A549 (cell line): ENCODE measurements around the gene SYT2. TPM values are rescaled to one million over a fixed set of nuclear protein-coding genes. Genes with fewer than 3 reads are reported as not detected.

Source experiments
- ATAC-seq, 2 experiments: fragments of 200-7000 bp in 1 of 2; fragments of >200 bp in 1 of 2; cut with Nextera tagmentation in 1 of 2; cut with Tn5 transposase in 1 of 2; 3 replicates each; pipeline versions ENCODE4 v1.8.0 to v1.9.1; 2018 to 2020; ENCODE audit warnings: mild to moderate bottlenecking in 1 of 2, moderate library complexity in 1 of 2
- CTCF ChIA-PET: fragments of 300-600 bp; sonication (Branson Sonifier 250); formaldehyde crosslinking; extraction: SDS; loops from one replicate; lab custom pipeline; 2021; ENCODE audit warnings: antibody characterized with exemption, inconsistent platforms; lab: Yijun Ruan, JAX
- POLR2A ChIA-PET: fragments of 350-600 bp; formaldehyde crosslinking; extraction: SDS; loops from one replicate; lab custom pipeline; 2021; ENCODE audit warnings: antibody characterized with exemption, inconsistent platforms; lab: Yijun Ruan, JAX
- DNase-seq, 2 experiments: peaks; one replicate each; pipeline versions ENCODE4 v3.0.0 to v3.0.0-alpha.2; 2011 to 2016; ENCODE audit warnings: low read depth in 1 of 2, low spot score in 1 of 2
- FAIRE-seq: peaks from 2 replicates; lab custom pipeline; 2011; peaks lifted over from hg19 to GRCh38; lab: Jason Lieb, UNC
- H3K27ac ChIP-seq, 2 experiments: fragments of >200 bp; sonication (Bioruptor Twin); formaldehyde crosslinking; 3 replicates each; pipeline ENCODE4 v1.5.1; 2016 to 2017
- H3K4me1 ChIP-seq: fragments of >200 bp; sonication (Bioruptor Twin); formaldehyde crosslinking; 3 replicates; pipeline ENCODE4 v1.6.1; 2016
- H3K4me2 ChIP-seq: fragments of >200 bp; sonication (Bioruptor Twin); formaldehyde crosslinking; 3 replicates; pipeline ENCODE4 v1.6.1; 2016
- H3K4me3 ChIP-seq: fragments of >200 bp; sonication (Bioruptor Twin); formaldehyde crosslinking; 3 replicates; pipeline ENCODE4 v1.5.1; 2016
- H3K9me3 ChIP-seq: fragments of >200 bp; sonication (Bioruptor Twin); formaldehyde crosslinking; 3 replicates; pipeline ENCODE4 v1.6.1; 2016
- CBX2 ChIP-seq: fragments of 200-600 bp; sonication (generic); IDR thresholded peaks from 2 replicates; pipeline ENCODE4 v1.6.1; 2016; ENCODE audit warnings: low read depth, mild to moderate bottlenecking, borderline replicate concordance
- CBX8 ChIP-seq: fragments of 200-600 bp; sonication (generic); IDR thresholded peaks from 2 replicates; pipeline ENCODE4 v1.6.1; 2016
- CEBPB ChIP-seq, 2 experiments: fragments of >200 bp in 1 of 2; sonication (Bioruptor Twin) in 1 of 2; formaldehyde crosslinking in 1 of 2; IDR thresholded peaks; 2 replicates each; pipeline ENCODE4 v1.6.1; 2012 to 2016
- FOSL2 ChIP-seq, 2 experiments: fragments of 450-650 bp in 1 of 2; fragments of >200 bp in 1 of 2; sonication (Bioruptor Twin) in 1 of 2; formaldehyde crosslinking; IDR thresholded peaks; 2 replicates each; pipeline versions ENCODE4 v1.5.0 to v1.6.1; 2016 to 2020; ENCODE audit warnings: mild to moderate bottlenecking in 1 of 2, moderate library complexity in 1 of 2
- FOXS1 ChIP-seq: fragments of 250-450 bp; sonication (Bioruptor Pico); IDR thresholded peaks from 2 replicates; pipeline ENCODE4 v1.5.0; 2020; ENCODE audit warnings: mild to moderate bottlenecking, moderate library complexity
- JUN ChIP-seq, 2 experiments: fragments of >200 bp; sonication (Bioruptor Twin); formaldehyde crosslinking; IDR thresholded peaks; 2 replicates in 1 of 2; 3 replicates in 1 of 2; pipeline ENCODE4 v1.6.1; 2016 to 2017
- KDM1A ChIP-seq: fragments of 200-600 bp; sonication (generic); IDR thresholded peaks from 2 replicates; pipeline ENCODE4 v1.6.1; 2016; ENCODE audit warnings: low read depth, mild to moderate bottlenecking
- MAFK ChIP-seq: fragments of 450-650 bp; IDR thresholded peaks from 2 replicates; pipeline ENCODE4 v1.6.1; 2014; ENCODE audit not compliant: partially characterized antibody
- MAZ ChIP-seq: fragments of 150-350 bp; IDR thresholded peaks from 2 replicates; pipeline ENCODE4 v1.6.1; 2014; ENCODE audit warnings: antibody characterized with exemption, low read depth, low read length, borderline replicate concordance
- MYC ChIP-seq: IDR thresholded peaks from 2 replicates; pipeline ENCODE4 v1.6.1; 2012; ENCODE audit warnings: mild to moderate bottlenecking, inconsistent platforms, low read length, improper control_type of control experiment, borderline replicate concordance
- NPAS2 ChIP-seq: fragments of 250-450 bp; sonication (Bioruptor Pico); IDR thresholded peaks from 2 replicates; pipeline ENCODE4 v1.8.0; 2022; ENCODE audit warnings: mild to moderate bottlenecking, moderate library complexity, borderline replicate concordance
- NR3C1 ChIP-seq: fragments of >200 bp; sonication (Bioruptor Twin); formaldehyde crosslinking; IDR thresholded peaks from 3 replicates; pipeline ENCODE4 v1.6.1; 2017
- PHF8 ChIP-seq: fragments of 200-600 bp; sonication (generic); IDR thresholded peaks from 2 replicates; pipeline ENCODE4 v1.6.1; 2016; ENCODE audit warnings: low read depth, mild to moderate bottlenecking, antibody characterized with exemption, moderate library complexity, borderline replicate concordance
- RAD21 ChIP-seq, 2 experiments: fragments of >200 bp in 1 of 2; sonication (Bioruptor Twin) in 1 of 2; formaldehyde crosslinking in 1 of 2; IDR thresholded peaks in 1 of 2; conservative IDR thresholded peaks in 1 of 2; 2 replicates in 1 of 2; 3 replicates in 1 of 2; pipeline ENCODE4 v1.6.1; 2012 to 2018; ENCODE audit warnings: inconsistent platforms in 1 of 2
- RARB ChIP-seq: fragments of 250-450 bp; sonication (Bioruptor Pico); IDR thresholded peaks from 2 replicates; pipeline ENCODE4 v1.8.0; 2021; ENCODE audit warnings: mild to moderate bottlenecking, moderate library complexity
- REST ChIP-seq: fragments of 200-600 bp; sonication (generic); IDR thresholded peaks from 2 replicates; pipeline ENCODE4 v1.6.1; 2016; ENCODE audit warnings: antibody characterized with exemption, mild to moderate bottlenecking, moderate library complexity
- RFX5 ChIP-seq: fragments of 450-650 bp; IDR thresholded peaks from 2 replicates; pipeline ENCODE4 v1.7.1; 2014; ENCODE audit warnings: antibody characterized with exemption, mild to moderate bottlenecking, moderate library complexity
- SMC3 ChIP-seq: fragments of >200 bp; sonication (Bioruptor Twin); formaldehyde crosslinking; IDR thresholded peaks from 3 replicates; pipeline ENCODE4 v1.6.1; 2018; ENCODE audit warnings: inconsistent platforms
- SREBF2 ChIP-seq: fragments of 450-650 bp; IDR thresholded peaks from 2 replicates; pipeline ENCODE4 v1.6.1; 2014; ENCODE audit warnings: mild to moderate bottlenecking, moderate library complexity
- TP53 ChIP-seq: fragments of 250-450 bp; sonication (Bioruptor Pico); IDR thresholded peaks from 2 replicates; pipeline ENCODE4 v1.5.0; 2021; ENCODE audit warnings: mild to moderate bottlenecking, moderate library complexity
- ZC3H11A ChIP-seq: fragments of 450-650 bp; IDR thresholded peaks from 2 replicates; pipeline ENCODE4 v1.6.1; 2014; ENCODE audit warnings: antibody characterized with exemption, mild to moderate bottlenecking
- ZFP36 ChIP-seq: fragments of 450-650 bp; IDR thresholded peaks from 2 replicates; pipeline ENCODE4 v1.6.1; 2014; ENCODE audit warnings: borderline replicate concordance; ENCODE audit not compliant: partially characterized antibody
- WGBS: methylation state at CpG from one replicate; pipeline ENCODE4 v1.1.6; 2017; ENCODE audit errors: missing lambda C conversion rate; 5-methylcytosine and 5-hydroxymethylcytosine counted together
- polyA plus RNA-seq, 4 experiments: library from polyadenylated mRNA; depleted of rRNA in 3 of 4; stranded (reverse); fragments of >200 nt; fragmentation: RNase III in 1 of 4; extraction: RNeasy Plus Mini Kit Qiagen cat#74134 plus additional on column Dnase treatment in 1 of 4; gene quantifications; 2 replicates in 3 of 4; 3 replicates in 1 of 4; pipeline ENCODE4 v1.2.3, GENCODE V29; 2011 to 2017
- TF ChIP-seq, protein P1 (sequence below): fragments of 150-350 bp; IDR thresholded peaks from 2 replicates; pipeline ENCODE4 v1.6.1; 2014; ENCODE audit warnings: low read depth, mild to moderate bottlenecking, low read length
- TF ChIP-seq, protein P2 (sequence below): fragments of 250-450 bp; sonication (Bioruptor Pico); IDR thresholded peaks from 2 replicates; pipeline ENCODE4 v1.5.0; 2020; ENCODE audit warnings: low read depth, mild to moderate bottlenecking, moderate library complexity
- TF ChIP-seq, protein P3 (sequence below): IDR thresholded peaks from 2 replicates; pipeline ENCODE4 v1.6.1; 2012

Gene SYT2
- polyA plus RNA-seq, 2 of the 4 experiments (the other 2 are of a cell fraction) = 0.03 to 0.04 TPM

- Histone ChIP-seq H3K27ac (peak overlapping the region; percentile 80 to 86; a peak in 5 of 6 replicates), H3K4me3 (no peak overlapping the region), H3K4me1 (peaks cover 50% of the 10 kb centered on the region), H3K4me2 (no peak overlapping the region), H3K9me3 (no peaks in the 10 kb centered on the region)
- no peak for DNase-seq
- no peak for ATAC-seq
- POLR2A ChIA-PET = no interaction called here
- FAIRE-seq = no peak
- WGBS = 76% methylated on average over 7 of the region's 7 CpGs
- TF ChIP-seq RARB (CRISPR knock-in tag) (no peak), FOXS1 (CRISPR knock-in tag) (no peak), KDM1A (no peak), RFX5 (no peak), SMC3 (no peak), CBX8 (no peak), ZFP36 (no peak), MAFK (no peak), RAD21 (conservative IDR thresholded peaks at IDR 0.05 in 1 of 2, IDR thresholded peaks at IDR 0.05 in 1 of 2) (no peak)
- TF ChIP-seq, protein P1, sequence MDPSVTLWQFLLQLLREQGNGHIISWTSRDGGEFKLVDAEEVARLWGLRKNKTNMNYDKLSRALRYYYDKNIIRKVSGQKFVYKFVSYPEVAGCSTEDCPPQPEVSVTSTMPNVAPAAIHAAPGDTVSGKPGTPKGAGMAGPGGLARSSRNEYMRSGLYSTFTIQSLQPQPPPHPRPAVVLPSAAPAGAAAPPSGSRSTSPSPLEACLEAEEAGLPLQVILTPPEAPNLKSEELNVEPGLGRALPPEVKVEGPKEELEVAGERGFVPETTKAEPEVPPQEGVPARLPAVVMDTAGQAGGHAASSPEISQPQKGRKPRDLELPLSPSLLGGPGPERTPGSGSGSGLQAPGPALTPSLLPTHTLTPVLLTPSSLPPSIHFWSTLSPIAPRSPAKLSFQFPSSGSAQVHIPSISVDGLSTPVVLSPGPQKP = no peak
- CTCF ChIA-PET = interaction anchor here (1.0 to 11.2 kb wide), 3 partner anchors 8 to 128 kb away, joined by 3 to 91 read pairs (median 36); no protein-coding TSS in a partner anchor
Measured at GRCh38 chr1:202592146-202592545, 118.1 kb downstream of the SYT2 start.

DNA sequence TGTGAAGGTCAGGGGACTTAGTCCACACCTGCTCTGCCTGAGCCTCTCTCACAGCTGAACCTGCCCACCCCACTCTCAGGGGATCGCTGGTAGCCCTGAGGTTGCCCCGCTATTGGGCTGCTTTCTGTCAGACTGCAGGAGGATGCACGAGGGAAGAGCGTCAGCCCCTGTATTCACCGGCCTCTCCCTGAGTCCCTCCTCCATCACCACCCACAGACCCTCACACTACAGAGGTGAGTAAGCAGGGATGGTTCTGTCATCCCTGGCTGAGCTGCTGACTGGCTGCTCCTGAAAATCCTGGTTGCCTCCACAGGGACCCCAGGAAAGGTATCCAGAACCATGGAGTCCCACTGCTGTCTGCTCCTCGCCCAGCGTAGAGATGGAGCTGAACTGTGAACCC is 118.7 kb downstream of the SYT2 start:
- Histone ChIP-seq H3K4me3 (no peak overlapping the region), H3K4me1 (peaks cover 56% of the 10 kb centered on the region), H3K27ac (peak overlapping the region; percentile 80 to 86), H3K4me2 (no peak overlapping the region), H3K9me3 (no peaks in the 10 kb centered on the region)
- DNase-seq (no peak), ATAC-seq (no peak), FAIRE-seq (no peak)
- ChIA-PET CTCF (interaction anchor here (1.0 to 11.2 kb wide), 3 partner anchors 9 to 128 kb away, joined by 3 to 91 read pairs (median 36); no protein-coding TSS in a partner anchor), POLR2A (no interaction called here)
- WGBS = 88% methylated on average over 3 of the region's 7 CpGs
- TF ChIP-seq RAD21 (conservative IDR thresholded peaks at IDR 0.05 in 1 of 2, IDR thresholded peaks at IDR 0.05 in 1 of 2) (no peak), FOSL2 (IDR thresholded peaks at IDR 0.05) (no peak), FOSL2 (CRISPR knock-in tag; IDR thresholded peaks at IDR 0.05) (no peak), RARB (CRISPR knock-in tag) (no peak), TP53 (no peak), PHF8 (no peak), SREBF2 (no peak), SMC3 (no peak), NR3C1 (no peak), NPAS2 (CRISPR knock-in tag) (no peak), CBX2 (no peak), JUN (IDR thresholded peaks at IDR 0.05) (no peak), MAFK (no peak), ZFP36 (no peak), MYC (no peak), MAZ (no peak), REST (no peak), ZC3H11A (no peak), CEBPB (IDR thresholded peaks at IDR 0.05) (no peak)
- TF ChIP-seq, protein P2, sequence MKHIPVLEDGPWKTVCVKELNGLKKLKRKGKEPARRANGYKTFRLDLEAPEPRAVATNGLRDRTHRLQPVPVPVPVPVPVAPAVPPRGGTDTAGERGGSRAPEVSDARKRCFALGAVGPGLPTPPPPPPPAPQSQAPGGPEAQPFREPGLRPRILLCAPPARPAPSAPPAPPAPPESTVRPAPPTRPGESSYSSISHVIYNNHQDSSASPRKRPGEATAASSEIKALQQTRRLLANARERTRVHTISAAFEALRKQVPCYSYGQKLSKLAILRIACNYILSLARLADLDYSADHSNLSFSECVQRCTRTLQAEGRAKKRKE (CRISPR knock-in tag) = no peak
- TF ChIP-seq, protein P3, sequence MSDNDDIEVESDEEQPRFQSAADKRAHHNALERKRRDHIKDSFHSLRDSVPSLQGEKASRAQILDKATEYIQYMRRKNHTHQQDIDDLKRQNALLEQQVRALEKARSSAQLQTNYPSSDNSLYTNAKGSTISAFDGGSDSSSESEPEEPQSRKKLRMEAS = no peak
